HG02943 (cell line): Measurements from ENCODE around the gene MTFMT.
"Not testable (repeated sequence)": the region's sequence is repeated elsewhere in the genome, so short reads cannot be mapped to it uniquely, and the experiment has no call there.

Experiments
- ATAC-seq: cut with Tn5 transposase; IDR thresholded peaks from one replicate; pipeline ENCODE4 v1.9.1; 2021; ENCODE audit warnings: mild to moderate bottlenecking, low read depth, moderate library complexity; ENCODE audit not compliant: unreplicated experiment

The MTFMT gene

DNA sequence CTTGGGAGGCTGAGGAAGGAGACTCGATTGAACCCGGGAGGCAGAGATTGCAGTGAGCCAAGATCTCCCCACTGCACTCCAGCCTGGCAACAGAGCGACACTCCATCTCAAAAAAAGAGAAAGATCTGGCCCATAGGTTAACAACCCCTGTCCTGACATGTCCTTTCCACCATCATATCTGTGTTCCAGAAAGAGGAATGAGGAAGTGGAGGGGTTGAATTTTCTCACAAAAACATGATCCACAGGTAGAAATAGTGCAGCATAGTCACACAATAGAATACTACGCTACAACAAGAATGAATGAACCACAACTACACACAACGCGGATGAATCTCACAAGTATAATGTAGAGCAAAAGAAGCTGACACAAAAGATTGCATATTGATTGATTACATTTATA, 11.0 kb upstream of the MTFMT start:
- no peak for ATAC-seq

DNA sequence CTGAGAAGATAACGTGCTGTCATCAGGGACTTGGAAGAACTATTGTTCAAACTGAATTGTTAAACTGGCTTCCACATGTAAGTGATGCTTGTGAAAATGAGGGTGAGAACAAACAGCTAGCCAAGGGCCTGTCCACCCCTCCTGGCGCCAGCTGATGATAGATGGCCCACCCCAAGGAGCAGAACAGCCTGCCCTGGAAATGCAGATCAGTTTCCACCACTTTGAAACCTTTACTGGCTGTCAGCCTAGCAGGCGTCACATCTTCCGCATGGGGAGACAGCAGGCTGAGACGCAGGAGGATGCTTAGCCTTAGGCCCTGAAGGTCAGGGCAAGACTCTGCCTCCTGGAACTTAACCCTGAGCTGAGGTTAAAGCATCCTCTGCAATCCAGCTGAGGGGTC, 9.4 kb upstream of the MTFMT start:
- ATAC-seq = no peak

DNA sequence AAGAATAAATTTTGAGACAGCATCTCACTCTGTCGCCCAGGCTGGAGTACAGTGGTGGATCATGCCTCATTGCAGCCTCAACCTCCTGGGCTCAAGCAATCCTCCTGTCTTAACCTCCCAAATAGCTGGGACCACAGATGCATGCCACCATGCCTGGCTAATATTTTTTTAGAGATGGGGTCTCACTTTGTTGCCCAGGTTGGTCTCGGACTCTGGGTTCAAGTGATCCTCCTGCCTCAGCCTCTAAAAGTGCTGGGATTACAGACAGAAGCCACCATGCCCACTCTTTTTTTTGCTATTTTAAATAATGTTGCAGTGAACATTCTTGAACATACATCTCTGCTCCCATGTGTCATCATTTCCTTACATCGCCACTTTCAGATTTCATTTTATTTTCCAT, 9.0 kb upstream of the MTFMT start:
- ATAC-seq = no peak

DNA sequence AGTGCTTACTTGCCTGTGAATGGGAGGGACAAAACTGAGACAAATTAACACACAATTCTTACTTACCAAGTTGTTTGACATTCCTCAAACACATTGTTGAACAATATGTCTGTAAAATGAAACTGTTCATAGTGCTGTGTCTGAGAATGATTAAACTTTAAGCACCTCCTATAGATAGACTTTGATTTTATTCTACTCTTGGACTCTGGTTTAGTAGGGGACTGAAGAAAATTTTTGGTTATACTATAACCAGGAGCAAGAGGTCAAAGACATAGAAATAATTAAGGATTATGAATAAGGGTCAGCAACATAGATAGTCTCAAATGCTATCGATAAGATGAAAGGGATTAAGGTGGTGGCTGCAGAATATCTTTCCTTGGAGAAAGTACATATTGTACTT, 7.9 kb upstream of the MTFMT start:
- ATAC-seq = no peak

DNA sequence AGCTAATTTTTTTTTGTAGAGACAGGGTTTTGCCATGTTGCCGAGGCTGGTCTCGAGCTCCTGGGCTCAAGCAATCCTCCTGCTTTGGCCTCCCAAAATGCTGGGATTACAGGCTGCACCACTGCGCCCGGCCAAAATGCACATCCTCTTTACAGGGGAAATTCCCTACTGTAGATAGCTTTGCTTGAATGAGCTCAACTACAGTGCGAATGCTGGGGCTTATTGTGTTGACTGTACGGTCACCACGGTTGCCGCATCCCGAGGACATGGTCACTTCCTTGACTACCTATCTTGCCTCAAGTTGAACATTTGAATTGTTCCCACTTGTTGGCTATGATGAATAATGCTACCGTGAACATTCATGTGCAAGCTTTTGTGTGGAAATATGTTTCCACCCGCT, 5.3 kb upstream of the MTFMT start:
- ATAC-seq = no peak

DNA sequence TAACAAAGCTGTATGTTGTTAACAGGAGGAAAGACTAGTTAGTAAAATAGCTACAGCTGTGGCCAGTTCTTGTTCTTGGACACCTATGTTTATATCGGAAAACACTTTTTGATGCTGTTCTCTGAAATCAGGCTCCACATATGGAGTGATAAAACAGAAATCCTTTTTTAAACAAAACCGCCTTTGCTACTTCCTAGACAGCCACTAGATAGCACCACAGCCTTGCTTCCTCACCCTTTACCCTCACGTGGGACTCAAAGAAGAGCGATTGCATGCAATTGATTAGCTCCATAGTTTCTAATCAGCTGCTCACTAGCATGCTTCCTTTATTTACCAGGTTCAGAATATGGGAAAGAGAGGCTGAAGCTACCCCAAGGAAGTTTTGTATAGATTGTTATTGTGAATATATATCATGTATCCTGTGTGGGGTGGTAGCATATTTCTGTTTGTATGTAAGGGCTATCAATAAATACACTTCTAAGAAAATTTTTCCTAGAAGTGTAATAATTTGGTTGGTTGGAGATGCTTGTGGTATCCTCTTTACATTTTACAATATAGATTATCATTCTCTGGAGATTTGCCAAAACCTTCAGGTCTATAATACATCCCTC, 4.3 kb upstream of the MTFMT start:
- no peak for ATAC-seq

DNA sequence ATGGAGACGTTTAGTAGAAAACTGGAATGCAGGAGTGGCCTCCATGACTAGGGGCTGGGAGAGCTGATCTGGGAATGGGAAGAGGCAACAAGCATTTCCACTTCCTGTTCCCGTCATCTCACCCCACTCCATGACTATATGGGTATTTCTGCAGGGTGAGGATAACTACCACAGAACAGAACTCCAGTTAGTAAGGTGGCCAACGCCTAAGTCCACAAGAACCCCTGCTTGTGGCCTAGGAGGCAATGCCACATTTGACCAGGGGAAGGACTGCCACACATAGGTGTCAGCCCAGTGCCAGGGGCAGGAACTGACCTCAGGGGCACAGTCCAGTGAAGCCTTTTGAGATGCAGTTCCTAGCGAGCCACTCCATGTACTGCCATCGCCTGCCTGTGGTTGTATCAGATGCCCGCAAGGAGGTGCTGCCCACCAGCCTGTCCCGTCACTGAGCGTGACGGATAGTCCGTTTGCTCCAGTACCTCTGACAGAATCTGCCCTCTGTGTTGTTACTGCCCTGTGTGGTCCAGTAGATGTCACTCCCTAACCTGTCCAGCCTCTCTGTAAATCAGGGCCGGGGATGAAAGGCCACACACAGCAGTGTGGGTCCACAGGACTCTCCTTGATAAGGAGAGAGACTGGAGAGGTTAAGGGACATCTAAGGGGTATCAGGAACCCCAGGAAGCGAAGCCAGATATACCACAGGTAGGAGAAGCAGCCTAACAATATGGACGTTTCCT, 3.5 kb upstream of the MTFMT start:
- ATAC-seq = no peak

DNA sequence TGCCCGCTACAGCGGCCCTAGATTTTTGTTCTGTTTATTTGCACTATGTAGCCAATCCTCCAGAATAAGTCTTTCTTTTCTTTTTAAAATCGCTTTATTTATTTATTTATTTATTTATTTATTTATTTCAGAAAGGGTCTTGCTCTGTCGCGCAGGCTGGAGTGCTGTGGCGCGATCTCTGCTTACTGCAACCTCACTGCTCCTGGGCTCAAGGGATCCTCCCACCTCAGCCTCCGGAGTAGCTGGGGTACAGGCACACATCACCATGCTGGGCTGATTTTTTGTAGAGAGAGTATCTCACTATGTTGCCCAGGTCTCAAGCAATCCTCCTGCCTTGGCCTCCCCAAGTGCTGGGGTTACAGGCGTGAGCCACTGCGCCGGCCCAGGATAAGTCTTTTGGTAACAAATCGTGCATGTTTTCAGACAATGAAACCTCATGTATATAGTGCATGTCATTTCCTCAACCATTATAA, 333 bp upstream of the MTFMT start:
- no peak for ATAC-seq

DNA sequence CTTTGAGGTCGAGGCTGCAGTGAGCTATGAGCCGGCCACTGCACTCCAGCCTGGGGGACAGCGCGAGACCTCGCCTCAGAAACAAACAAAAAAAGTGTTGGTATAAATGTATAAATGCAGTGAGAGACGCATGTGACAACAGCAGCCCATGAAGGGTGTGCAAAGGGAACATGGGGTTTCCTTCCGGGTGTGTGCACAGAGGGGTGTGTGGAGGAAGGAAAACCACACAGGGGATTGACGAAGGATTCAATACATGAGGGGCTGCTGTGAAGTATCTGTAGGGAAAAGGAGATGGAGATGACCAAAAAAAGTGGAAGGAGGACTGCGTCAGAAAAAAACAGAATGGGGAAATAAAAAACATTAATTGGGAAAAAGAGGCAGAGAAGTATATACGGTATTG, 1.1 kb downstream of the MTFMT start:
- no peak for ATAC-seq

DNA sequence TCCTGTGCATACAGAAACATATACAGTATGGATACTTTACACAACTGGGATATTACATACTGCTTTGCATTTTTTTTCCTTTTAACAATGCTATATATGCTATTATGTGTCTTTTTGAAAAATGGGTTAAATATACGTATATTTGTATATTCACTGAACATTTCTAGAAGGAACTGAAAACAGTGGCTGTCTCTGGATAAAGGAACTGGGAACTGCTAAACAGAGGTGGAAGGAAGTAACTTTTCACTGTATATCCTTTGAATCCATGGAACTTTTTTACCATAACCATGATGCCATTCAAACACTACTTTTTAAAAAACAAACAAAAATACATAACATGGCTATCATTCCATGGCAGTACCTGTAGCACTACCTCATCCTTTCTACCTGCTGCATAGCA, 1.8 kb downstream of the MTFMT start:
- ATAC-seq = no peak

DNA sequence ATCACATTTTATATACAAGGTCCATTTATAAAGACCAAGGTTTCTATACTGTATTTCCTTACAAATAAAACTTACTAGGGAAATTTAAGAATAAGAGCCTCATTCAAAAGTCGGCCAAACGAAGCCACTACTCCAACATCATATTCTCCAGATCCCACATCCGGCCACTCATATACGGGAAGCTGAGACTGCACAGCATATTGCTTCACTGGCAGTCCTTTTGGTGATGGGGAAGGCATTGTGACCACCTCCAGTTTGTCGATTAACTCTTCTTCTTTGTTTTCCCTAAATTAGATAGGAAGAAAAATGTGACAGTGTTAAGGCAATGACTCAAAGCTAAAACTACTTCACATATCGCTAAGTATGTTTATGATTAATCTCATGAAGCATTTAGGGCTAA, 2.7 kb downstream of the MTFMT start:
- no peak for ATAC-seq

DNA sequence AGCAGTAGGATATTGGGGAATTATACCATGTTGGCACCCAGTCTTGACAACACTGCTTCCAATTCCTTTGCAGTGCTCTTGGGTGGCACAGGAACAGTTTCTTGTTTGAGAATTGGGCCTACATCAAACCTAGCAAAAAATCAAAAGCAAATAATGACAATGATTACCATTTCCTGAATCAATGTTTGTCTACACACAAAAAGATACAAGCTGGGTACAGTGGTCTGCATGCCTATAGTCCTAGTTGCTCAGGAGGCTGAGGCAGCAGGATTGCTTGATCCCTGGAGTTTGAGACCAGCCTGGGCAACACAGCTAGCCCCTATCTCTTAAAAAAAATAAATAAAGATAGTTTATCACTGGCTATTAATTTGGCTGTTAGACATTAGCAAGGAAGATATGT, 8.0 kb downstream of the MTFMT start:
- no peak for ATAC-seq

DNA sequence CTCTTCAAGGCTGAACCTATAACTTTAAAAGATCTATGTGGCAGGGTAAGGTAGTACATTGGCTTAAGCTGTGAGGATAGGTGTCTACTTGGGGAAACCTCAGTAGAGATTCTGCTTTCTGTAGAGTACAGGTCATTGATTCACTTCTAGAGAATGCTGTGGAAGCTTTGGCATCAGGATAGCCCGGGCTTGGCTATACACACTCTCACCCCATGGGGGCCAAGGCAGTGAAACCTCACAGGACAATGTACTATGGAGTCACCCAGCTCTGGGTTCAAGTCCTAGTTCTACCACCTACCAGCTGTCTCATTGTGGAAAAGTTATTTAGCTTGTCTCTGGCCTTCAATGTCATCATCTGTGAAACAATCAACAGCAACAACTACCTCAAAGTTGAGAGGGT, 9.0 kb downstream of the MTFMT start:
- no peak for ATAC-seq

DNA sequence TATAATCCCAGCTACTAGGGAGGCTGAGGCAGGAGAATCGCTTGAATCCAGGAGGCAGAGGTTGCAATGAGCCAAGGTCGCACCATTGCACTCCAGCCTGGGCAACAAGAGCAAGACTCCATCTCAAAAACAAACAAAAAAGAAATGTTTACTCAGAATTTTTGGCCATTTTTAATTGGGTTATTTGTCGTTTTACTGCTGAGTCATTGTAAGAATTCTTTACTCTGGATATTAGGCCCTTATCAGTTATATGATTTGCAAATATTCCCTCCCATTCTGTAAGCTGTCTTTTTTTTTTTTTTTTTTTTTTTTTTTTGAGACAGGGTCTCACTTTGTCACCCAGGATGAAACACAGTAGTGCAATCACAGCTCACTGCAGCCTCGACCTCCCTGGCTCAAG, 18.2 kb downstream of the MTFMT start:
- not testable (repeated sequence) for ATAC-seq

DNA sequence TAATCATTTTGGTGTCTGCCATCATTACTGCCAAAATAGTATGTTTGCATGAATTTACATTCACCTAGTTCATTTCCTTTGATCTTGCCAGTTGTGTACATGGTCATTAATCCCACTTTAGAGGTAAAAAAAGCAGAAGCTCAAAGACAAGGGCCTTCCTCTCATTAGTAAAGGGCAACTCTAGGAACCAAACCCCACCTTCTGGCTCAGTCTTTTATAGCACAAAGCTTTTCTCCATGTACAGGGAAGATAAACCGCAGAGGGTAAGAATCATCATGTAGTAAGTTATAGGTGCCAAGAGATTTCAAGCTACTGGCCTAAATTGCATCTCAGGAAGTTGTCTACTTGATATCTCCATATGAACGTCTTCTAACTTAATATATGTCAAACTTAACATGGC, 20.5 kb downstream of the MTFMT start:
- ATAC-seq = no peak

DNA sequence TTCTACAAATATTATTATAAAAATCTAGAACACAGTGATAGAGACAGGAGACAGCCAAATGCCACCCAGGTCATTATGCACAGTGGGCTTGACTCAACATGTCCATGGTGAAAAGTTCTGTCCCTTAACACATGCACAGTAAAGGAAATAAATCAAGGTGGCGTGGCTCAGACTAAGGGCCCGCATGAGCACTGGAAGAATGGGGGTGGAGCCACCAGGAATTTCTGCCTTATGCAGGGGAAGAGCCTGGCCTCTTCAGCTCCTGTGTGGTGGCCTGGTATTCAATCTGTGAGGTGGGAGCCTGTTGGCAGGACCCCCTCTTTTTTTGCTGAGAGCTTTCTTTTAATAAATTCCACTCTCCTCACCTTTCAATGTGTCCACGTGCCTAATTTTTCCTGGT, 22.6 kb downstream of the MTFMT start:
- no peak for ATAC-seq

DNA sequence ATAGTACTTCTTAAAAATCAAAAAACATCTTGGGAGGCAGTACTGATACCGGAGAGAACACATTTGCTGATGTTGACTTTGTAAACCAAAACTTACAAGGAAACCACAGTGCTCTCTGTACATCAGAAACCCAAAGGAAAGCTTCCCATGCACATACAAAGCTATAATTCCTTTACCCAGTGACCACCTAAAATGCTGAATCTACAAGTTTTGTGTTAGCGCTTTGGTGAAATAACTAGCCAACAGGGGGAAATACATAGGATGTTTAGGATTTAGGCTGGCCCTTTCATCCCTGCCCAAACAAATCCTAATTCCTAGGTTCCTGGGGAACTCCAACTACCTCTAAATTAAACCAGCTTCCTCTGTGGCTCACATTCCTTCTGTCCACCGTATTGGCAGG, 24.4 kb downstream of the MTFMT start:
- ATAC-seq = no peak

DNA sequence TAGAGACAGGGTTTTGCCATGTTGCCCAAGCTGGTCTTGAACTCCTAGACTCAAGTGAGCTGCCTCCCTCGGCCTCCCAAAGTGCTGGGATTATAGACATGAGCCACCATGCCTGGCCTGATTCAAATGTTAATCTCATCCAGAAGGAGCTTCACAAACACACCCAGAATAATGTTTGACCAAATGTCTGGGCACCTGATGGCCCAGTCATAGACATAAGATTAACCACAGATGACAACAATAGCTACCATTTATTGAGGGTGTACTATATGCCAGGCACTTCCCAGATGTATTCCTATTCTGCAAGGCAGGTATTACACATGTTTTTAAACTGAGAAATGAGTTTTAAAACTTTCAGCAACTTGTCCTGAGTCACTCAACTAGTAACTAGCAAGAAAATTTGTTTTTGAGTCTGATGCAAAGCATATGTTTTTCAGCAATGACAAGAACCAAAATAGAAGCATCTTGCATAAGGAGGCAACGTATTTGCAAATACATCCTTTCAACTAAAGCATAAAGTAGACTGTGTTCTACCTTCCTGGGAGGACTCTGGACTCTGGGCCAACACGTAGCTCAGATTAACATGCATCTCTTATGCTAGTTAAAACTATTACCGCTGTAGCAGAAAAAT, 31.6 kb downstream of the MTFMT start:
- no peak for ATAC-seq

DNA sequence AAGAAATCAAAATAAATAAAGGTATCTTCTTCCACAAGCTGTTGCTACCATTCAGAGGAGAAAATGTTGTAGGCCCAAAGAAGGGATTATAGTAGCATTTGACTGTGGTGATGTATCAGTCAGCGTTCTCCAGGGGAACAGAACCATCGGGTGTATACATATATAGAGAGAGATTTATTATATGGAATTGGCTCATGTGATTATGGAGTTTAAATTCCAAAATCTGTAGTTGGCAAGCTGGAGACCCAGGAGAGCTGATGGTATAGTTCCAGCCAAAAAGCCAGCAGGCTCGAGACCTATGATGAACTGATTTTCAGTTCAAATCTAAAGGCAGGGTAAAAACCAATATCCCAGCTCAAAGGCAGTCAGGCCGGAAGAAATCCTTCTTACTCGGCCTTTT, 32.4 kb downstream of the MTFMT start:
- ATAC-seq = no peak

DNA sequence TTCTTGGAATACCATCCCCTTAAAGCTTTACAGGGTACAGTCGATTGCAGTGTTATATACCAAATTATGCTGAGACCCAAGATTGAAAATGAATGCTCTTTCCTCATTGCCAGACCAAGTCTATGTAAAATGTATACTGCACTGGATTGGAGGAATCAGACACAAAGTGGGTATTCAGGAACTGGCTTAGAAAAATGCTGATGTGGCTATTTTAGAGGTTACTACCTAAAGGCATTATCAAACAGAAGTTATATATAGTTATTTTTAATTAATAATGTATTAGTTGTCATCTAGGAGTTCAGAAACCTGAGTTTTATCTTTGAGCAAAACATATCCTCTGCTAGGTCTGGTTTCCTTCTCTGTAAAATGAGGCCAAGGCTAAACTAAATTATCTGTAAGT, 36.1 kb downstream of the MTFMT start:
- no peak for ATAC-seq

DNA sequence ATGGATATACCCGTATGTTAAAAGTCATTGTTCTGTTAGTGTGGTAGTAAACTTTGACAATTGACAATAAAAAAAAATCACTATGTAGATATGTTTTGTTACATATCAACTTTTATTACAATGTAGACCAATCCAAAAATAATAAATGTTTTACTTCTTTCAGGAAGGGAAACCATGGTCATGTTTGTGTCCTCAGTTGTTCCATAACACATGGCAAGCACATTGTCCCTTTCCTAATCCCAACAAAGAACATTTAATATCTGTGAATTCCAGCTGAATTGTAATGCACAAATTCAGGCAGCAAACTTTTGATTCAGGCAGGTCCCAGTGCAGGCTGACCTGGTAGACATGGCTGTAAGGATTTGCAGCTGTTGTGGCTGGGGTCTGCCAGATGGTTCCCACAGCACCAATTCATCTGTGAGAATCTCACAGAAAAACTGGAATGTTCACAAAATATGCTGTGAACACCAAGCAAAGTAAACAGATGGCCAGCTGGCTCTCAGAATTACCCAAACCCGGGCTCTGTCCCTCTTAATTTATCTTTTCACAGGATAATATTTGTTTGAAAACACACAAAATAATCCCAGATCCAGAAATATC, 37.8 kb downstream of the MTFMT start:
- no peak for ATAC-seq

DNA sequence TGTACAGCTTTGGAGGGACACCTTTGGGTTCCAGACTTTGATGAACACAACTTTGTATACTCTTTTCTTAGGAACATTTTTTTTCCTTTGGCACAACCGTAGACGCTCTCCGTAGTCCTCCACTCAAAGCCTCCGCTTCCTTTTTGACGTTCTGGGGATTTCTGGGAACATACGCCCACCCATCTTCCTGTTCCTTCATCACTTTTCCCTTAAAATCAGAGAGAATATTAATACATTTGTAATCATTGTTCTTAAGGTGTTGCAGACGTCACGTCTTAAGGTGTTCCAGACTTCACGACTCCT, 39.3 kb downstream of the MTFMT start:
- no peak for ATAC-seq
